ENCODE results near the gene MAP4K4.

Gene MAP4K4

DNA sequence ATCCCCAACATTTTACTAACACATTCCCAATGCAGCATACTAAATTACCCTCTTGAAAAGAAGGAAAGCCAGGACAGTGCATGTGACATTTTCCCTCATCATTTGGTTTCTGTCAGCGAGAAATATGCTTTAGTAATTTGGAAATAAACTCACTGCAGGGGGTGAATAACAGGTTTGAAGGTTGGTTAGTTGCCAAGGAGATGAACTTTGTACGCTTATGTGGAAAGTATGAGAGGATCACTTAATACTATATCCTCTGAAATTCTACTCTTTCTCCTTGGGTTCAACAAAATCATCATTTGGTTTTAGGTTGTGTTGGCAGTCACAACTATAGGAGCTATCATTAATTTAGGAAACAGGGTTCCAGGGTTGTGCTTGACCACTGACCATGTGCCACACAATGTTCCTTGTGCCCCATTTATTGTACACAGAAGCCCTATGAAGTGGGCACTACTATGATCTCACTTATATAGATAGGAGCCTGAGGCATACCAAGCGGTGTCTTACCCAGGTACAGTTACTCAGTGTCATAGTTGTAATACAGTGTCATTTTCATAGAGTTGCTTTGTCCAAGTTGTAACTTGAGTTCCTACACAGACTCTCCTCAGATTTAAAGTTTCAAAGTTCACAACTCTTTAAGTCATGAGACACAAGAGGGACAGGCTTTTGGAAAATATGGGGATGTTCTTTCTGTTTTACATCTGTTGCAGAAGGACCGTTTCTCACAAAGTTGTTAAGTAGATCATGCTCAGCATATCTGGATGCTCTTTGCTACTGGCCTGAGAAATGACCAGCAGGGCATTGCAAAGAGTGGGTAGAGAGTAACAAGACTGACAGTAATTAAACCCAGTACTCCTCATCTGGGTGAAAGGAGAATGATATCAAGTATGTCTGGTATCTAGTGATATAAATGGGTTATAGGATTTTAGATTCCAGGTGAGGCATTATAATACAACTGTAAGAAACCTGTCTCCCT lies 91.8 kb downstream of the MAP4K4 start:
- no peak for DNase-seq (ENCODE audit: low read depth in 1 of 2, low spot score in 1 of 2)

- DNase-seq (ENCODE audit: low read depth in 1 of 2, low spot score in 1 of 2) = no peak
Observed at GRCh38 chr2:101790416-101790815, 92.9 kb downstream of the MAP4K4 start.

DNA sequence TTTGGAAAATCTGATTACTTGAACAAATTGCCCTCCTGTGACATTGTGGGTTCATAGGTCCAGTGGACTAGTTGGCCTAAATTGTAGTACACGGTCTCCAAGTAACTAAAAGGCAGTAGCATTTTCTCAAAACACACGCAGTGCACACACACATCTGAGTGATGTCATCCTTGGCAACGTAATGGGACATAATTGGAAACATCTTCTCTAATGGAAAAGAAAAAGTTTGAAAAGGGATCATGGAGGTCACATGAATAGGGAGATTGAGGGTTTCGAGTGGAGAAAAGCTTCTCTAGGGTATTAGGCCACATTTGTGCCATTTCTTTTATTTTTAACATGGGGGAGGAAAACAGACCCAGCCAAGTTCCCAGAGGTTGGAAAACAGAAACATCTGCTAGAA lies 93.3 kb downstream of the MAP4K4 start:
- no peak for DNase-seq (ENCODE audit: low read depth in 1 of 2, low spot score in 1 of 2)

DNA sequence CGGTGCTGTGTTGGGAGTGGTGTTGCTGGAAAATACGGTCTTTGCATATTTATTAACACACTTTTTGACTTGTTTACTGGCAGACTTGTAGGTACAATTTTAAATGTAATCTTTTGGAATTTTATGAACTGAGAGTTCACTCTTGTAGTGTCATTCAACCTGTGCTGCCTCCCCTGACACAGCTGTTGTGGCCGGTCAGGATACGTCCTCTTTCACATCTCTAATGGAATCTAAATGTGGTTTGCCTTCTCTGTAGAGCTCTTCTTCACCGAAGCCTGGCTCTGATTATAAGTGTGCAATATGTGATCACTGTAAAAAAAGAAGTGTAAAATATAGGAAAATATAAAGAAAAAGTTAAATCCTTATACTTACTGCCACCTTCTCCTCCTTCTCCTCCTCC lies 94.7 kb downstream of the MAP4K4 start:
- DNase-seq (ENCODE audit: low read depth in 1 of 2, low spot score in 1 of 2) = no peak

DNA sequence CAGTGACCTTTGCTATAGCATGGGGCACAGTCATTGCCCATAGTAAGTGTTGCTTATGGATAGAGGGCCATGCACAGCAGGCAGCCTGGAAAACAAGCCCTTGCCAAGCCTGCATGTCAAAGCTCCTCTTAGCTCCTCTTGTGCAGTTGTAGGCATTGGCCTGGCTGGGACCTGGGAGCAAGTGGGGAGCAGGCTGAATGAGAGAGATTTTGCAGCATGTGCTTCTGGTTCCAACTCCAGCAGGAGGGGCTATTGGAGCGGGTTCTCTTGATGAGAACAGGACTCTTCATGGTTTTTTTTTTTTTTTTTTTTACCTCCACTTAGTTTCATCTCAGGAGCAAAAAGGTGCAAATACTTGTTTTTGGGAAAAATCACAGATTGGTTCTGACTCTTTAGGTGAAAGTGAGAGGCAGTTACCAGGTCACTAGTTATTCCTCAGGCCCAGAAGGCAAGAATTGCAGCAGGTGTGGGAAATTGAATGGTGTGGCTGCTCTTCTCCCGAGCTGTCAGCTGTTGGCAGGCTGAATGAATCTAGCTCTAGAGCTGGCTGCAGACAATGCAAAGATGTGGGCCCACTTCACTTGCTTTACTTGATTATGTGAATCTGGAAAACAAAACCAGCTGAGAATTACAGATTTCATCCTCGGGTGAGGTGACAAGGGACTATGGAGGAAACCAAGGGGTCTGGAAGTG lies 95.9 kb downstream of the MAP4K4 start:
- no peak for DNase-seq (ENCODE audit: low read depth in 1 of 2, low spot score in 1 of 2)

- no peak for DNase-seq (ENCODE audit: low read depth in 1 of 2, low spot score in 1 of 2)
Observed at GRCh38 chr2:101794141-101794540, 96.6 kb downstream of the MAP4K4 start.

GRCh38 chr2:101795033-101795432 lies 97.5 kb downstream of the MAP4K4 start:
- DNase-seq (ENCODE audit: low read depth in 1 of 2, low spot score in 1 of 2) = no peak

- no peak for DNase-seq (ENCODE audit: low read depth in 1 of 2, low spot score in 1 of 2)
Observed at GRCh38 chr2:101796825-101797600, 99.5 kb downstream of the MAP4K4 start.

GRCh38 chr2:101801496-101801895 lies 104.0 kb downstream of the MAP4K4 start:
- DNase-seq (ENCODE audit: low read depth in 1 of 2, low spot score in 1 of 2) = no peak

DNA sequence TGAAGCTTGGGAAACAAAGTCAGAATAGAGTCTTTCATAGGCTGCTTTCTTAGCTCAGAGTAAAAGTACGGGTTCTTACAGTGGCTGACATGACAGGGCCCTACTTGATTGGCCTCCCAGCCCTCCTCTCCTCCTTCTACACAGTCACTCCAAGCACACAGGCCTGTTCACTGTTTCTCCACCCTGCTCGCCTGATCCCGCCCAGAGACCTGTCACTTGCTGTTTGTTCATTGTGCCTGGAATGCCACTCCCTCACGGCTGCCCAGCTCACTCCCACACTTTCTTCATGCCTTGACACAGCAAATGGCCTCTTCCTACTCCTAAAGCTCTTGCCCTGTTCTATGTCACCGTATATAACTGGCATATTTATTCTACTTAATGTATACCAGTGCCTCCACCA lies 104.8 kb downstream of the MAP4K4 start:
- DNase-seq (ENCODE audit: low read depth in 1 of 2, low spot score in 1 of 2) = no peak

DNA sequence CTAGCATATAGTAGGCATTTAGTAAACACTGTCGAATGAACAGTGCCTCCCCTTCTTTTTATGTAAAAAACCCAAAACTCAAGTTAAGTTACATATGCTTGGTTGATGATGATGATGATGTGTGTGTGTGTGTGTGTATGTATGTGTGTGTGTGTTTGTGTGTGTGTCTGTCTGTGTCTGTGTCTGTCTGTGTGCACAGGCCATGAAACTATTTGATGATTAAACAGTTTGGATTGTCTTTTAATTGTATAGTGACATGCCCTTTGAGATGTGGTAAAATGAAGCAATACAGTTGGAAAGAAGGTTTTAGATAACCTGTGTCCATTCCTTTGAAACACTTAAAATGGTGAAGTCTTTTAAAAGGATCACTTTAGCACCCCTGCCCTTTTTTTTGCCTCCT lies 105.6 kb downstream of the MAP4K4 start:
- DNase-seq (ENCODE audit: low read depth in 1 of 2, low spot score in 1 of 2) = no peak

DNA sequence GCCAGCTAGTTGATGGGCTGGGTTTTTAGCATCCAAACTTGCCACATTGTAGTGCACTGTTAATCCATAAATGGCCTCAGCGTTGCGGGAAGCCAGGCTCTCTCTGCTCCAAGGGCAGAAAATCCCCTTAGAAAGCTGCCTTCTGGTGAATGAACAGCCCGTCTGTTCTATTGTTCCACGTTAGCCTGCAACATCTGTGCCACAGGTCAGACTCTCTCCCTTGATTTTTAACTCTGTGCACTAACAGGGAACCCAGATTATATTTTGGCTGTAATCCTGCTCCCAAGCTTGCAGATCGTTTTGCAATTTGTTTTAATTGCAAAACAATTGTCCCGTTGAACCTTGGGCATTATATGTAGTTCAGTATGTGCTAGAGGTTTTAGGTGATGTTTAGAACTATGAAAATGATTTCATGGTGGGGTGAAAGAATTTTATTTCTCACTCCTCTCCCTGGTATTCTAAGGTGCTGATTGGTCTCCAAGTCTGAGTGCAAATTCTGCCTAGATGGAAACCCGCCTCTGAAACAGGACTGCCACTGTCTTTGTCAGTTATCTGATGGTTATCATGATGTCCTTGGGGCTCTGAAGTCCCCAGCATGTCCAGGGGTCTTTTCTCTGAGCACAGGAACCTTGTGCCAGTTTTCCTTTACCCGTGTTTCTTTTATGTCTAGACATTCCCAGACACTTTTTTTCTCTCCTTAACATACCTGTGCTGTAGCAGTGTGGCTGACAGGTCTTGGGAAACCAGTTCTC lies 106.6 kb downstream of the MAP4K4 start:
- DNase-seq (ENCODE audit: low read depth in 1 of 2, low spot score in 1 of 2) = no peak

- no peak for DNase-seq (ENCODE audit: low read depth in 1 of 2, low spot score in 1 of 2)
Observed at GRCh38 chr2:101805152-101806088, 107.9 kb downstream of the MAP4K4 start.

DNA sequence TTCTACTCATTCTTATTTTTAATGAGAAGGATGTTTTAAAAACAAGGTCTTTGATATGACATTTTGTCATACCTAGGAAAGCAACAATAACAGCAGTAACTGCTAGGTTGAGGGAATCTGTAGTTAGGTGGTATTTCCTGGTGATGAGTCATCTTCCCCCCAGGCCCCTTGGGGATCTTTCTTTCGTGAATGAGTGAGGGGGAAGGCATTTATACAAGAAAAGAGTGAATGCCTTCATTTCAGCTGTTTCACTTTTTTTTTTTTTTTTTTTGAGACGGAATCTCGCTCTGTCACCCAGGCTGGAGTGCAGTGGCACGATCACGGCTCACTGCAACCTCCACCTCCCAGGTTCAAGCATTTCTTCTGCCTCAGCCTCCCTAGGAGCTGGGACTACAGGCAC lies 108.6 kb downstream of the MAP4K4 start:
- peak in 1 of 2 donors; percentile 22 for DNase-seq (ENCODE audit: low read depth in 1 of 2, low spot score in 1 of 2)

DNA sequence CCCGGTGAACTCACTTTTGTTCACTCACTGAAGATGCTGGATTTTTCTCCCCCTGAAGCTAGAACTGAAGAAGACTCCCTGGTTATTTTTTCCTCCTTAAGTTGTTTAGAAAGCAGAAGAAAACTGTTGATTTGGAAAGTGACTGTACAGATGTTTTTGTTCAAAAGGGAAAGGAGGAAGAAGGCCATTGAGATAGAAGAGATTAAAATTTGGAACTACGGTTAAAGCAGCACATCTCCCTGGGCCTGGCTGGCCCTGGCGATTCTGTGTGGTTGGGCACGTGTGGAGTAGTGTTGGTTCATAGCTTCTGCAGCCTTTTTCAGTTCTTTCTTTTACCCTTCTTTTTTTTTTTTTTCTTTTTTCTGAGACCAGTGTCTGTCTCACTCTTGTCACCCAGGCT lies 109.2 kb downstream of the MAP4K4 start:
- DNase-seq (ENCODE audit: low read depth in 1 of 2, low spot score in 1 of 2) = no peak

GRCh38 chr2:101807242-101807641 lies 109.7 kb downstream of the MAP4K4 start:
- no peak for DNase-seq (ENCODE audit: low read depth in 1 of 2, low spot score in 1 of 2)

DNA sequence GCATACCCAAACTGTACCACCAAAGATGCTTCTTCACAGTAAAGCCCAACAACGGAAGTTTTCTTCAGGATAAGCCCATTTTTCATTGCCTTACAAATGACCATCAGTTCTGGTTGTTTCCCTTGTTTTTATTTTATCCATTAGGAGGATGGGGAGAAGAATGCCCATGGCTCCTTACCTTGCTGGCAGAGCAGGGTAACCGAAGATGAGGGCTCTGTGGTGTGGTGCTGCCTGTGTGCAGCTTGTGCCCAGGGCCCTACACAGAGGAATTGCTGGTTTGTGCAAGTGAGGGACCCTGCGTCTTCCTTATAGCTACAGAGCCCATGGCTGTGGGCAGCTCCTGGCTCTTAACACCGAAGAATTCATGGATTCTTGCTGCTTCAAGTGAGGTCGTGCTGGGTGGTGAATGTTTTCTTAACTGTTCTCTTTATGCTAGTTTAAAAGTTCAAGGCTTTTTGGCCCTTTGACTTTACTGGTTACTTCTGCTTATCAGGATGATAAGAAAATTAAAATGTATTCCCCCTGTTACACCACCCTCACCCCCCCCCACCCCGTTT lies 110.6 kb downstream of the MAP4K4 start:
- DNase-seq (ENCODE audit: low read depth in 1 of 2, low spot score in 1 of 2) = no peak

DNA sequence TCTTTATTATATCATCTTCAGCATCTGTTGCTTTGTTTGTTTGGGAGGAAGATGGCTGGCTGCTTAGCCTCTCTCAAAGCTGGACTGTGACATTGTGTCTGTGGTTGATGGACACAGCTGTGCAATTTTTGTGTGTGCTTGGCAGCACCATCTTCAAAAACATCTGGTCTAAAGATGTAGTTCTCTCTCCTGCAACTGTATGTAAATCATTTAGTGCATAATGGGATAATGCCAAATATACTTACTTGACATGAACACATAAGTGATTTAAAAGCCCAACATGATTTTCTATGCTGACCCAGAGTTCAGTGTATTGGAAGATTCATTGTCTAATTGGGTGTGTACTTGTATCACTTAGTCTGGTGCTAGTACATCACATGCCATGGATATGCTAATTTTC lies 112.2 kb downstream of the MAP4K4 start:
- DNase-seq (ENCODE audit: low read depth in 1 of 2, low spot score in 1 of 2) = no peak

DNA sequence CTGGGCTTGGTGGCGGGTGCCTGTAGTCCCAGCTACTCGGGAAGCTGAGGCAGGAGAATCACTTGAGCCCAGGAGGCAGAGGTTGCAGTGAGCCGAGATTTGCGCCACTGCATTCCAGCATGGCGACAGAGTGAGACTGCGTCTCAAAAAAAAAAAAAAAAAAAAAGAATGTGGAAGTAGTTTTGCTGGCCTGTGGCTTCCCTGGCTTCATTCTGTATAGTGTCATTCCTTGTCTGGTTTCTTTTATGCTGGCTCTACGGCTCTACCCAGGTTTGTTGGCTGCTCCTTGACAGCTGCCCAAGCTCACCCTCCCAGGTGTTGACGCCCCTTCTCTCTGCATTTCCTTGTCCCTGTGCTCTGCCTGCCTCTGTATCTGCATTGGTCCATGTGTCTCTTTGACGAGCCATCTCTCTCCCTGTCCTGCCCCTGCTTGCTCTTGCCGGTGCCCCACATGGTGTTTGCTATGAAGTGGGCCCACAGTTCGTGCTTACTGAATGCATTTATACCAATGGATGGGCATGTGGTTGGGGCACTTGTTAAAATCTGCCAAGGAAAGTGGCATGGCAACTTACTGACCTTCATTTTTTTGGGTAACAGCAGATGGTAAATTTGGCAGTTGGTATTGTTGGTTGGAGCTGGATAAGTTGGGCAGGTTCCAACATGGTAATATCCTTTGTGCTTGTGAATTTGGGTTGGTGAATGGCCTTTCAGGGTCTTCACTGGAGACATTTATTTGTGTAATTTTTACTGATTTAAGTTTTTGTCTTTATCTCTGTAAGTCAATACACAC lies 113.9 kb downstream of the MAP4K4 start:
- DNase-seq (ENCODE audit: low read depth in 1 of 2, low spot score in 1 of 2) = no peak

Data from activated CD4-positive, alpha-beta T cell treated with anti-CD3 and anti-CD28 coated beads, Interleukin-2, amount 50 U/mL, for 24 hours (primary cell).